ENCODE results near the gene ARF5.

DNA sequence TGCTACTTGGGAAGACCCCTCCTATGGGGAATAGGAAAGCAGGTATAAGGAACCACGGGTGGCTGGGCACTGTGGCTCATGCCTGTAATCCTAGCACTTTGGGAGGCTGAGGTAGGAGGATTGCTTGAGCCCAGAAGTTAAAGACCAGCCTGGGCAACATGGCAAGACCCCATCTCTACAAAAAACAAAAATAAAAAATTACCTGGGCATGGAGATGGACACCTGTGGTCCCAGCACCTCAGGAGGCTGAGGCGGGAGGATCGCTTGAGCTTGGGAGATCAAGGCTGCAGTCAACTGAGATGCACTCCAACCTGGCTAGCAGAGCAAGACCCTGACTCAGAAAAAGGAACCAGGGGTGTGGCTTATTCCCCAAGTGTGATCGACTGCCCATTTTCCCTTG is 4.3 kb downstream of the ARF5 start:
- TF ChIP-seq, protein P1, sequence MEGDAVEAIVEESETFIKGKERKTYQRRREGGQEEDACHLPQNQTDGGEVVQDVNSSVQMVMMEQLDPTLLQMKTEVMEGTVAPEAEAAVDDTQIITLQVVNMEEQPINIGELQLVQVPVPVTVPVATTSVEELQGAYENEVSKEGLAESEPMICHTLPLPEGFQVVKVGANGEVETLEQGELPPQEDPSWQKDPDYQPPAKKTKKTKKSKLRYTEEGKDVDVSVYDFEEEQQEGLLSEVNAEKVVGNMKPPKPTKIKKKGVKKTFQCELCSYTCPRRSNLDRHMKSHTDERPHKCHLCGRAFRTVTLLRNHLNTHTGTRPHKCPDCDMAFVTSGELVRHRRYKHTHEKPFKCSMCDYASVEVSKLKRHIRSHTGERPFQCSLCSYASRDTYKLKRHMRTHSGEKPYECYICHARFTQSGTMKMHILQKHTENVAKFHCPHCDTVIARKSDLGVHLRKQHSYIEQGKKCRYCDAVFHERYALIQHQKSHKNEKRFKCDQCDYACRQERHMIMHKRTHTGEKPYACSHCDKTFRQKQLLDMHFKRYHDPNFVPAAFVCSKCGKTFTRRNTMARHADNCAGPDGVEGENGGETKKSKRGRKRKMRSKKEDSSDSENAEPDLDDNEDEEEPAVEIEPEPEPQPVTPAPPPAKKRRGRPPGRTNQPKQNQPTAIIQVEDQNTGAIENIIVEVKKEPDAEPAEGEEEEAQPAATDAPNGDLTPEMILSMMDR (IDR thresholded peaks at IDR 0.05), result no peak
- TF ChIP-seq POLR2A (IDR thresholded peaks at IDR 0.05), result no peak

All from right lobe of liver (tissue), 4 donors.